ELR (cell line): ENCODE measurements around the gene MOG.

ENCODE experiments used
- DNase-seq: peaks from one replicate; pipeline ENCODE4 v3.0.0-alpha.2; 2015; ENCODE audit warnings: low read depth

MOG gene

DNA sequence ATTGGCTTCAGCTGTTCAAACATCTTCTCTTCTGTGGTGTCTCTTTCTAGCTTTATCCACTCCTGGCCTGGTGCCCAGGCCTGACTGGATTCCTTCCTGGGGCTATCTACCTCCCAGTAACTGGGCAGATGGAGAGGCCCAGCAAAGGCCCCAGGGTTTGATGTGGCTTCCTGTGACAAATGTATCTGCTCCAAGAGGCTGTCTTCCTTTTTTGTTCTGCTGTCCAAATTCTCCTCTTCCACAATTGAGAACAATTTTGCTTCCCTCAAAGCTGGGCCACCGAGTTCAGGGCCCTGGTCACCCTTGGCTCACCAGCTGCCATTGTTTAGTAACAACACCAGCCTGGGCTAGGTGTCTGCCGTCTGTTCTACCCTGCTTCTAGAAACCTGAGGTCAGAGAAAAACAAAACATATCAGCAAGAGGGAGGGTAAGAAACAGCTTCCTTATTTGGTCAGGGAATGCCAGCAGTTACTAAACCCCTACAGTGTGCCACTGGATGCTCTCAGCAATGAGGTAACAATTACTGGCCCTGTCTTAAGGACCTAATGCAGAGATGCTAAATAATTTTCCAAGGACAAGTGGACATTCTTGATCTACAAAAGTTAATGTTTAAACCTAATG lies 20.2 kb downstream of the MOG start:
- peak; percentile 42 for DNase-seq

DNA sequence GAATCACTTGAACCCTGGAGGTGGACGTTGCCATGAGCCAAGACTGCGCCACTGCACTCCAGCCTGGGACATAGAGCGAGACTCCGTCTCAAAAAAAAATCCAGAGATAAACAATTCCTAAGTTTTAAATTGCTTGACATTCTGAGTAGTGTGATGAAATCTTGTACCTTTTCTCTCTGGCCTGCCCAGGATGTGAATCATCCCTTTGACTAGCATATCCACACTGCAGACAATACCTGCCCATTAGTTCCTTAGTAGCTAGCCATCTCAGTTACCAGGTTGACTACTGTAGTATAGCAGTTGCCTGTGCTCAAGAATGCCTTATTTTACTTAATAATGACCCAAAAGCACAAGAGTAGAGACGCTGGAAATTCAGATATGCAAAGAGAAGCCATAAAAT lies 21.2 kb downstream of the MOG start:
- DNase-seq: peak; percentile 39

DNA sequence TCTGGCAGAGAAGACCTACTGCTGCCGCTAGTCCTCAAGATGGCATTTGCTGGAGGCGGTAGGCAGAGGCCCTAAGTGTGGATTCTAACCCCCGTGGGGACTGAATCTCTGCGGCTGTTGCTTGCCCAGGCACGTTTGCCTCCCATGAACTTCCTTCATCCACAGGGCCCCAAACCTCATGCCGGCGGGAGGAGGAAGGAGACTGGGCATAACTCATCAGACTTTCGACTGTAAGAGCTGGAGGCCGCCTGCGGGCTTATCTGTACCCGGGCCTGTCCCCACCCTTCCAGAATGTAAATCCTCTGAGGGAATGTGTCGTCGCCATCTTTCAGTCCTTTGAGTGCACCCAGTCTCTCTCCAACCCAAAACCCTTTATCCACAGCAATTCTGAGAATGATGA lies 23.1 kb downstream of the MOG start:
- no peak for DNase-seq

DNA sequence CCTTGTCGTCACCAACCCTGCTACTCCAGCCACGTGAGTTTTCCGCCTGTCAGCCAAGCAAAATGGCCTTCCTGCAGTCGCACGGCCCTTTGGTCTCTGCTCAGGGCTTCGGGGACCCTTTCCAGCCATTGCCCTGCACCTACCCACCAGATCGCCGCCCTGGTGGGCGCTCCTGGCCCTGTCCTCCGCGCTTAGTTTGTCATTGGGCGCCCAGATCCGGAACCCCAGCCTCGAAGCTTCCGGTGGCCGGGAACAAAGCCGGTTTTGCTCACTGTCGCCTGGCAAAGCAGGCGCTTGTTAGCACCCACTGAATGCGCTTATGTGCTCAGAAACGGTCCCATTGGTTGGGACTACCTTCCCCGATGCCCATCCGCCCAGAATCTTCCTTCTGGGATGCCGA lies 23.5 kb downstream of the MOG start:
- no peak for DNase-seq

DNA sequence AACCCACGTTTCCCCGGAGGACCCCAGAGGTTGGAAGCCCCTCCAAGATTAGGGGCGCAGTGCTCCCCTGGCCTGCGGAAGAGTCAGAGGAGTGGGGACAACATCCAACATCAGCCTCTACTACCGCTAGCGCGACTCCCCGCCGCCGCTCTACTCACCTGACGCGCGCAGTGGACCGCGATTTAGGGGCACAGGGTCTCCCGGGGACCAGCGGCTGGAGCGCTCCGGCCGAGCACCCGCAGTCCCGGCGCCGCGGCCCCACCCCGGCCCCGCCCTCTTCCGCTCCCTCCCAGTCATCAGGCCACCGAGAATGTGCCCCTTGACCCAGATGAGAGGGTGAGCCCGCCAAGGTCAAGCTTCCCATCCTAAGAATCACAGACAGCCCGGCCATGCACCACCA lies 24.0 kb downstream of the MOG start, which contains the start of gene ZFP57:
Gene ZFP57, minus strand, starts transcription at position 249 of the 400 bp plus-strand sequence. CDS start 4,149 bp downstream, outside the sequence.
- no peak for DNase-seq

DNA sequence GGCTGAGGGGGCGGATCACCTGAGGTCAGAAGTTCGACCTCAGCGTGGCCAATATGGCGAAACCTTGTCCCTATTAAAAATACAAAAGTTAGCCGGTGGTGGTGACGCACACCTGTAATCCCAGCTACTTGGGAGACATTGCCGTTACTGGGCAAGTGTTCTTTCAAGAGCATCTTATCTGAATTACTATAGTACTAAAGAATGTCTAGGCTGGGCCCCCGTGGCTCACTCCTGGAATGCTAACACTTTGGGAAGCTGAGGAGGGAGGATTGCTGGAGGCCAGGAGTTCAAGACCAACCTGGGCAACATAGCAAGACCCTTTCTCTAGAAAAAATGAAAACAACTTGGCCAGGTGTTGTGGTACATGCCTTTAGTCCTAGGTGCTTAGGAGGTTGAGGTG lies 24.9 kb downstream of the MOG start:
- no peak for DNase-seq

DNA sequence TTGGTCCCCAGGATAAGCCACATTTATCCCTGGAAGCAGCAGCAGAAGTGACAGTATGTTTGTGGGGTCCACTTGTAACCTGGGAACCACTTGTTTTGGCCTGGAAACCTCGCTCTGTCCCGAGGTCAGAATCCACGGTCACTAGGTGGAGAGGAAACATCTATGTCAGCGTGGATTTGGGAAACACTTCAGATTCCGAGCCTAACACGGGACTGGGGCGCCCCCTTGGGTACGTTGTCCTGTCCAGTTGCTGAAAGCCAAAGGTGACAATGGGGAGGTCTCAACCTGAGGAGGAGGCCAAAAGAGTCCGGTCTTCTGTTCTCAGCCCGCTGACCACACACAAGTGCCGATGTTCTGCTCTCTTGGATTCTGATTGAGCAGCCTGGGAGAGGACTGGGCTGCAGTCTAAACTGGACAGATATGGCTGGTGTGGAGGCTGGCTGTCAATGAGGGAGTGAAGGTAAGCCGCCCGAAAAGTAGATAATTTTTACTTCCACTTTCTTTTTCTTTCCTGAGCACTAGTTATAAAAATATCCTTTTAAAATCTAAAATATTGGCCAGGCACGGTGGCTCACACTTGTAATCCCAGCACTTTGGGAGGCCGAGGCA lies 28.9 kb downstream of the MOG start:
- DNase-seq: peak; percentile 26

DNA sequence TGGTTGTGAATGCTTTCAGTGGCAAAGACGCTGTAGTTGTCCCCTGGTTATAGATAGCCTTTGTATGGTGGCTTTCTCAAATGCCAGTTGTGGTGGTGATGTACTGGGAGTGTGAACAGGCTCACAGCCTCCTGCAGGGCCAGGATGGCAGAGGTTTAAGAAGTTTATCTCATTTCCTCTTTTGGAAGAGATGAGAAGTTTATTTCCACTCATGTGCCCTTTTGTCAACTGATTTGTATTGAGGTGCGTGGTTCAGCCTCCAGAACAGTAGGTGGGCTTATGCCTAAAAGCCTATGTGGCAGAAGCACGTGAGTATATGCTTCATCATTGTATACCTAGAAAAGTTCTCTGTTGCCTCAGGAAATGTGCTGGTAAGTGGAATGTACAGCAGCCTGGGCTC lies 37.7 kb downstream of the MOG start:
- no peak for DNase-seq

DNA sequence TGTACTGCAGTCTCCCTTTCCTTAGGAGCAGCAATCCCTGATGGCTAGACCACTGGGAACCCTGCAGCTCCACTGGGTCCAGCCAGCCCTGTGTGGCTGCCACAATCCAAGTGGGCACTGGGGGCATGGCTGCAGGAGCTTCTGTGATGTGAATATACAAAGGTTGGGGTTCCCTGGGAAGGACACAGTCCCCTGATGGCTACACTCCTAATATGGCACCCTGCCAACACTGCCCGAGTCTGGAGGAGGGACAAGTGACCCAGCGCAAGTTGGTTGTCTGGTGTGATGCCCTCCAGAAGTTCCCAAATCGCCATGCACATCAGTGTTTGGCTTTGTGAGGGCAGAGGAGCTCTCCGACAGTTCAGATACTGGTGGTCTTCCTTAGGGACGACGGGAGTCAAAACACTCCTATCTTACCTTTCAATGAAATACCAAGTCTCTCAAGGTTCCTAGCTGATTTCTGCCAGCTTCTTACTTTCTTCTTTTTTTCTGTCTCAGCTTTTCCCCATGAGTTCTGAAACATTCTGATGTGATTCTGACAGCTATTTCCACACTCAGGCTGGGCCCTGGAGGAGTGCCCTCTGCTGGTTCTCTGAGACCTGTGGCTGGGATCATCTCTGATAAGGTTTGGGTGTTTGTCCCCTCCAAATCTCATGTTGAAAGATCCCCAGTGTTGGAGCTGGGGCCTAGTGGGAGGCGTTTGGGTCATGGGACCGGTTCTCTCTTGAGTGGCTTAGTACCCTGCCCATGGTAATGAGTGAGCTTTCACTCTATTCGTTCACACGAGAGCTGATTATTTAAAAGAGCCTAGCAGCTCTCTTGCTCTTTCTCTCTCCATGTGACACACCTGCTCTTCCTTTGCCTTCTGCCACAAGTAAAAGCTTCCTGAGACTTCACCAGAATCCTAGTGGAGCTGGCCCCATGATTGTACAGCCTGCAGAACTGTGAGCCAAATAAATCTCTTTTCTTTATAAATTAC lies 39.5 kb downstream of the MOG start:
- peak; percentile 28 for DNase-seq

DNA sequence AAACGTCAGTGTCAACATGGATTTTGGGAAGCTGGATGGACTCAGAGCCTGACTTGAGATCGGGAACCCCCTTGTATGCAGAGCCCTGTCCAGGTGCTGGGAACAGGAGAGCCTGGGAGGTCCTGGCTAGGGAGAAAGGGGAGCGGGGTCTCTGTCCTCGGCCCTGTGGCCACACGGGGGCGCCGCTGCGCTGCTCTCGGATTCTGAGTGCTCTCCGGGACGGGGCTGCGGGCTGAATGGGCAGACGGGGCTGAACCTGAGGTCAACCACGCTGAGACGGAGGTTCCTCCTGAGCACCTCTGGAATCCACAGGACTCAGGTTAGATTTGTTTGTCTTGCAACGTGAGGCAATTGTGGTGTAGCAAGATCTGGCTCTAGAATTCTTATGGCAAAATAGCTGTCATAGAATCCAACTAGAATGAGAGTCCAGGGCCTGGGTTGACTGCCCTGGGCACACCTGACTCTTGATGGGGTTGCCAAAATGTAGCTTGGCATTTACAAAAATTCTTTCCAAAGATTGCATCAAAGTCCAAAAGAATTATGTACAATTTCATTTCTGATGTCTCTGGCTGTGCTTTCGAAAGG lies 45.7 kb downstream of the MOG start:
- peak; percentile 38 for DNase-seq

DNA sequence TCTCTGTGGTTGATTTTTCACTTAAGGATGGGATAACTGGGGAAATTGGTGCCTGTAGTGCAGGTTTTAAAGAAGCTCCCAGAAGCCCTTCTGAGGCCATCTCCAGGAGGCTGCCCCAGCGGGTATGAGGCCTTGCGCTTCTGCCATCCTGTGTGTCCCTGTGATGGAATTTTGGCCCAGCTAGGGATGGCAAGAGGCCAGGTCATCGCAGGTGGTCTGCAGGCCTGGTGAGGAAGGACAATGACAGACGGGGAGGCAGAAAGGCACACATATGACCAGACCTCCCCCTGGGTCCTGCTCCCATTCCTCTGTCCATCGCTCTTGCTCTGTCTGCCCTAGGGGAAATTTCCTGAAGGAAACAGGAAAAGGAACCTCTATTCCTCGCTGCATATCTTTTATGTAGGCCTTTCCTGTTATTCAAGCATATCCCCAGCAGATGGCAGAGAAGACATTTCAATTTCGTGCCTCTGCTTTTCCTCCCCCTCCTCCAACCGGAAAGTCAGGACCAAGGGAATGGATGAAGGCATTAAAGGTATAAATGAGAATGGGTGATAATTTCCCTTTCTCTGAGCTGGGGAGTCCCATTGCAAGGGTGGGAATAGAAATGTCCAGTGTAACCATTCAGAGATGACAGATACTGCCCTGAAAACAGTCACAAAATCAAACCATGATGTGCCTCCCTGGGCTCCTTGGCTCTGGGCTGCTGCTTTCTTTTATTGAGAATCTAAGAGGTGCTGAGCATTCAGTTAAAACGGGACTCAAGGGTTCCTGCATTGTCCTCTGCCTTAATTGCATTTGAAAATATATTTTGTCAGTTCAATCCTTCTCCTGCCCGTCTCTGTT lies 48.7 kb downstream of the MOG start:
- peak; percentile 69 for DNase-seq

DNA sequence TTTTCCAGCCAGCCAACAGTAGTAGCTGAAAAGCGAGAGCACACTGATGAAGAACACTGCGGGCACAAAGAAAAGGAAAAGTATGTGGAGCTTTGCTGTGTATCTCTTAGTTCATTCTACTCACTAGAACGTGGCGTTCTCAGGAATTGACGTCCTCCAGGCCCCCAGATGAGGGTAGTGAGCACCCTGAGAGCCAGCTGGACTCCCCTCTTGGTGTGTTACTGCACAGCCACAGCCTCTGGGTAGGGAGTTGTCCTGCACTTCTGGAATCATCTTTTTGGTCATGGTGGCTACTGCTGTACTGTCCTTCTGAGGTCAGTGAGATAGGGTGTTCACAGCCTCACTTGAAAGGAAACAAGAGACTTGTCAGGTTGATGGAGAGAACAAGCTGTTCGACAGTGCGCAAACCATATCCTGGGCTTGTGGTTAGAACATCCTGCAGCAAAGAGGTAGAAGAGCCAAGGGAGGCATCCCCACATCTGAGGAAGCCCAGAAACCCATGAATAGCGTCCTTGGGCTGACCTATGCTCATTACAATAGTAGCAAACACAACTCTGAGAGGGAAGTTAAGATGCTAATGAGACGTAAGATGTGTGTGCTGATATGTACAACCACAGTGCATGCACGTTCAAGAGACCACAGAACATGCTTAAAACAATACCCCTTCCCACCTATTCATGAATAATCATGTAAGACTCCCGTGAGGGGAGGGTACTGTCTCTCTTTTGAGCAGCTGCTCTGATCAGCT lies 51.7 kb downstream of the MOG start:
- DNase-seq: no peak

DNA sequence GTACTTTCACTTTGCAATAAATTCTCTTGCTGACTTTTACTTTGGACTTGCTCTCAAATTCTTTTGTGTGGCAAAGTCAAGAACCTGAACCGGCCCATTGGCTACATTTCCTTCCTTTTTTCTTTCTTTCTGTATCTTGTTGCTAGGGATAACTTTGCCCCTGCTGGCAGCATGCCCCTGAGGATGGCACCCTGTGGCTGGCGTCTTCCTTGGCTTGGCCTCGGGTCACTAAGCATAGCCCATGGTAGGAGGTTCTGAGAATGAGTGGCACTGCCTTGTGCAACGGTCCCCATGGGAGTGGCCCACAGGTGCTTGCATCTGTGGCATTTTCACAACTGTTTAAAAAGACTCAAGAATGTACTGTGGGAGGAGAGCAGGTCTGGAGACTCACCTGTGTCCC lies 52.3 kb downstream of the MOG start:
- DNase-seq: no peak

DNA sequence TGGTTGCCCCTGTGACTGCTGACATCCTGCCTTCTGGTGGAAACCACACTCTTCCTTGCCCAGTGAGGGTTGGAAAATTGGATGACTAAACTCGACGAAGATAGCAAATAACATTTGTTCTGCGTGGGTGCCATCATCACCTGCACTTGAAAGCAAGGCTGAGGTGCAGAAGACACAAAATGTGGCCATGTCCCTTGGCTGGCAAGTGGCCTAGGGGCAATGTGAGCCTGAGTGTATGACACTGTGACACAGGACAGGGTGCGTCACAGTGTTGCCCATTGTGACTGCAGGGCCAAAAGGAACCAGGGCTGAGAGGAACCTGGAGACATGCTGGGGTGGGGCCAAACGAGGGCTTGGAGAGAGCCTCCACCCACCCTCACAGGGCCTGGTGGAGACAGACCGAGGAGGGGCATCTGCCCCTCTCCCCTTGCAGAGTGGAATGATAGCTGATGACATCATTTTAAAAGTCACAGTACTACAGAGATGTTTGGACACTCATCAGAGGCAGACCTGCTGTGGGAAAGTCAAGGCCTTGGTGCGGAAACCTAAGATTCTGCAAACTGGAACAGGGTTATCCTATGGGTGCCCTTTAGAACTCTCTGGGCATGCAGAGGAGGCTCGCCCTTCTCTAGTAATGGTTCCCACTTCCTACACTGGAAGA lies 53.5 kb downstream of the MOG start:
- no peak for DNase-seq

DNA sequence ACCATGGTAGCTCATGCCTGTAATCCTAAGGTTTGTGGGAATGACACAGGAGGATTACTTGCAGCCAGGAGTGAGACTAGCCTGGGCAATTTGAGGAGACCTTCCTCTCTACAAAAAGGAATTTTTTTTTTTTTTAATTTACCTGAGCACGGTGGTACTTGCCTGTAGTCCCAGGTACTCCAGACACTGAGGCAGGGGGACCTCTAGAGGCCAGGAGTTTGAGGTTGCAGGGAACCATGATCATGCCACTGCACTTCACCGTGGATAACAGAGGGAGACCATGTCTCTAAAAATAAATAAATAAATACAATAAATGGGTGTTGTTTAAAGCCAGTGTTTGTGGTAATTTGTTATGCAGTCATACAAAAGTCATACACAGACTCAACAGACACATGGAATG lies 64.0 kb downstream of the MOG start:
- no peak for DNase-seq
